ENCODE results near the gene RFPL2.
"Not testable (repeated sequence)": the region's sequence is repeated elsewhere in the genome, so short reads cannot be mapped to it uniquely, and the experiment has no call there.

RFPL2 gene

DNA sequence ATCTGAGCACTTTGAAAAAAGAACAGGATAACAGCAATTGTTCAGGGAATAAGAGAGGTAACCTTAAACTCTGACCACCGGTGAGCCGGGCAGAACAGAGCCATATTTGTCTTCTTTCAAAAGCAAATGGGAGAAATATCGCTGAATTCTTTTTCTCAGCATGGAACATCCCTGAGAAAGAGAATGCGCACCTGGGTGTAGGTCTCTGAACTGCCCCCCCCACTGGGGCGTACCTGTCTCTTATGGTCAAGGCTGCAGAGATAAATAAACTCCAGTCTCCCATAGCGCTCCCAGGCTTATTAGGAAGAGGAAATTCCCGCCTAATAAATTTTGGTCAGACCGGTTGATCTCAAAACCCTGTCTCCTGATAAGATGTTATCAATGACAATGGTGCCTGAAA lies 57.7 kb downstream of the RFPL2 start:
- H3K4me3 ChIP-seq (ENCODE audit: low read length in 2 of 2); H3K4me1 ChIP-seq (ENCODE audit: control insufficient read depth in 2 of 2, insufficient read depth in 2 of 2, low read length in 2 of 2); H3K27me3 ChIP-seq (ENCODE audit: control insufficient read depth in 2 of 2, insufficient read depth in 2 of 2, low read length in 2 of 2); H3K9me3 ChIP-seq (ENCODE audit: control insufficient read depth in 2 of 2, low read length in 2 of 2); H3K9ac ChIP-seq (ENCODE audit: low read depth in 1 of 2, low read length in 2 of 2); H3K27ac ChIP-seq (ENCODE audit: low read depth in 2 of 2, low read length in 2 of 2); H3K36me3 ChIP-seq (ENCODE audit: control insufficient read depth in 2 of 2, insufficient read depth in 2 of 2, low read length in 2 of 2): not testable (repeated sequence)

DNA sequence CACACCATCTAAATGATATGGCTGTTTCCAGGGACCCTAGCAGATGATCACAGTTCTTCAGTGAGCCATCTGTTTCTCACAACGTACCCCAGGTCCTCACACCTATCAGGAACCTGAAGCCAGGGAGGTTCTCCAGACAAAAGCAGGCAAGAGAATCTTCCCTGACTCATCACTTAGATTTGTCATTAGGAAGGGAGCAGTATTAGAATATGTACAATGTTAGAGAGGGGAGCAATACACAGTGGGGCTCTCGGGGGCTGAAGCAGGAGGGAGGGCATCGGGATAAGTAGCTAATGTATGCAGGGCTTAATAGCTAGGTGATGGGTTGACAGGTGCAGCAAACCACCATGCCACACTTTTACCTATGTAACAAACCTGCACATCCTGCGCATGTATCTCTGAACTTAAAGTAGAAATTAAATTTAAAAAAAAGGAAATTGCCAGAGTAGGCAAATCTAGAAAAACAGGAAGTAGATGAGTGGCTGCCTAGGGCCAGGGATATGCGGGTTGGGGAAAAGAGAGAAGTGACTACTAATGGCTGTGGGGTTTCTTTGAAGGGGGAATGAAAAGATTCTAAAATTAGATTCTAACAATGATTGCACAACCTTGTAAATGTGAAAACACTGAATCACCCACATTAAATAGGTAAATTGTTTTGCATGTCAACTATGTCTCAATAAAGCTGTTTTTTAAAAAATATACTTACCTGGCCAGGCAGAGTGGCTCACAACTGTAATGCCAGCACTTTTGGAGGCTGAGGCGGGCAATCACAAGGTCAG lies 60.2 kb downstream of the RFPL2 start:
- Histone ChIP-seq H3K4me3 (ENCODE audit: low read length in 2 of 2) (no peak overlapping the region), H3K36me3 (ENCODE audit: control insufficient read depth in 2 of 2, insufficient read depth in 2 of 2, low read length in 2 of 2) (no peaks in the 10 kb centered on the region), H3K9me3 (ENCODE audit: control insufficient read depth in 2 of 2, low read length in 2 of 2) (no peaks in the 10 kb centered on the region), H3K4me1 (ENCODE audit: control insufficient read depth in 2 of 2, insufficient read depth in 2 of 2, low read length in 2 of 2) (no peaks in the 10 kb centered on the region), H3K9ac (ENCODE audit: low read depth in 1 of 2, low read length in 2 of 2) (no peak overlapping the region), H3K27ac (ENCODE audit: low read depth in 2 of 2, low read length in 2 of 2) (no peak overlapping the region), H3K27me3 (ENCODE audit: control insufficient read depth in 2 of 2, insufficient read depth in 2 of 2, low read length in 2 of 2) (no peaks in the 10 kb centered on the region)

DNA sequence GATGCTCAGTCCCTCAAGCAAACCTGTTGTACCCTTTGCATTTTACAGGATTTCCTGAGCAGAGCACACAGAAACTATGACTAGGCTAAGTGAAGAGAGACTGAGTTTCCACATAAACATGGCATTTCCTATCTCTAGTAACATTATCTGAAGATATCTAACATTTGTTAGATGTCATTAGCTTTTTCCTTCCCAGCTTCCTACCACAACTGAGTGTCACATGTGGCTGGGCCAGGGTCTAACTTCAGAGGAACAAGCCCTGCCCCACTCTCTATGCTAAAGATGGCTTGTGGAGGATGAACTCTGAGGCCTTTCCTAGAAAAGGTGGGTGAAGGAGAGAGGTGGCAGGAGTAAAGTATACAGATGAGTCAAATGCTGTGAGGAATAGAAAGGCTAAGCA lies 62.3 kb downstream of the RFPL2 start:
- Histone ChIP-seq H3K9me3 (ENCODE audit: control insufficient read depth in 2 of 2, low read length in 2 of 2) (no peaks in the 10 kb centered on the region), H3K27ac (ENCODE audit: low read depth in 2 of 2, low read length in 2 of 2) (no peak overlapping the region), H3K27me3 (ENCODE audit: control insufficient read depth in 2 of 2, insufficient read depth in 2 of 2, low read length in 2 of 2) (no peaks in the 10 kb centered on the region), H3K4me3 (ENCODE audit: low read length in 2 of 2) (no peak overlapping the region), H3K4me1 (ENCODE audit: control insufficient read depth in 2 of 2, insufficient read depth in 2 of 2, low read length in 2 of 2) (no peaks in the 10 kb centered on the region), H3K36me3 (ENCODE audit: control insufficient read depth in 2 of 2, insufficient read depth in 2 of 2, low read length in 2 of 2) (no peaks in the 10 kb centered on the region), H3K9ac (ENCODE audit: low read depth in 1 of 2, low read length in 2 of 2) (no peak overlapping the region)

DNA sequence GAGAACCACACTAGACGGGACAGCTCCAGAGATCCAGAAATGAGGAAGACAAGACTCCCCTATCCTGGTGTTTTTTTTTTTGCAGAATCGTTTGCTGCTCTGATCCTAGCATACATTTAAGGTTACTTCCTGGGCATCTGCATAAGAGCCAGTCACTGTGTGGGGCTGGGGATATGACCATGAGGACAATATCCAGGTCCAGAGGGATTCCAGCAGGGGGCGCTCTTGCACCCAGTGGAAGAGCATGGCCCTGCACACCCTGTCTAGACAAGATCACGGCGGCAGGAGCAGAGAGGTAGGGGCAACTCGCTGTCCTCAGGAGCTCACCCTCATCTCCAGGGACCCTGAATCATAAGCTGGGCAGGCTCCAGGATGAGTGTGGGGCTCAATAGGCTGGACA lies 64.2 kb downstream of the RFPL2 start:
- H3K27ac ChIP-seq (ENCODE audit: low read depth in 2 of 2, low read length in 2 of 2); H3K4me3 ChIP-seq (ENCODE audit: low read length in 2 of 2); H3K9me3 ChIP-seq (ENCODE audit: control insufficient read depth in 2 of 2, low read length in 2 of 2); H3K4me1 ChIP-seq (ENCODE audit: control insufficient read depth in 2 of 2, insufficient read depth in 2 of 2, low read length in 2 of 2); H3K9ac ChIP-seq (ENCODE audit: low read depth in 1 of 2, low read length in 2 of 2); H3K27me3 ChIP-seq (ENCODE audit: control insufficient read depth in 2 of 2, insufficient read depth in 2 of 2, low read length in 2 of 2); H3K36me3 ChIP-seq (ENCODE audit: control insufficient read depth in 2 of 2, insufficient read depth in 2 of 2, low read length in 2 of 2): not testable (repeated sequence)

Data from mucosa of rectum (tissue), 2 donors.